ENCODE results near the gene AUTS2.

The AUTS2 gene

DNA sequence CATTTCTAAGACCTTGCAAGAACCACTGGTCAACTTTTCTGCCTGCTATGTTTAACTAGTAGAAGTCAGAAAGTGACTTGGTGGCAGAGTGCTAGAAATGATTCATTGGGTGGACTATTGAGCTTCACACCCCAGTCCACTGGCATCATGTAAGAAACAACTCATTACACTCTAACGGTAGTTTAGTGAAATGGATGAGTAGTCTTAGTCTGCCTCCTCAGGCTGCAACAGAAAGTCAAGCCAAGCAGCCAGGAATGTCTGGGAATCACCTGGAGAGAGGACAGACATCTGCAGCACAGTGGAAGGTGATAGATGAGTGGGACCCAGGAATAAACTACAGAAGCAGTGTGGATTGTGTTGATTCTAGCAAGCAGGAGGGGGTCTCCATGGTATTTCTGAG, 125.4 kb downstream of the AUTS2 start:
- no peak for DNase-seq (ENCODE audit: low read depth)

DNA sequence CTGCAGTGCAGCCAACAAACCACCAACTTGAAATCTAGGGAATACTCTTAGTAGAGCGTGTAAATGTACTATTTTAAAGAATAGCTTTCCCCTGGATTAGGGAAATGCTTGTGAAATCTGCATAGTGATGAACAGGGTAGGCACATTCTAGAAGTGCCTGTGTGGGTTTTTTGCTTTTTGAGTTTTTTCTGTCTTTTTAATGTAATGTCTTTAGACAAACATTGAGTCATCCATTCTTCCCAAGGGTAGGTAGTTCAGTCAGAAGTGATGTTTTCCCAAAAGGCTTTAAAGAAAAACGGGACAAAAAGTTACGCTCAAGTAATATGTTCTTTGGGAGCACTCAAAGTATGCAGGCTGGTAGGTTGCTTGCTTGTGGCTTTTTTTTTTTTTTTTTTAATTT, 130.0 kb downstream of the AUTS2 start:
- no peak for DNase-seq (ENCODE audit: low read depth)

DNA sequence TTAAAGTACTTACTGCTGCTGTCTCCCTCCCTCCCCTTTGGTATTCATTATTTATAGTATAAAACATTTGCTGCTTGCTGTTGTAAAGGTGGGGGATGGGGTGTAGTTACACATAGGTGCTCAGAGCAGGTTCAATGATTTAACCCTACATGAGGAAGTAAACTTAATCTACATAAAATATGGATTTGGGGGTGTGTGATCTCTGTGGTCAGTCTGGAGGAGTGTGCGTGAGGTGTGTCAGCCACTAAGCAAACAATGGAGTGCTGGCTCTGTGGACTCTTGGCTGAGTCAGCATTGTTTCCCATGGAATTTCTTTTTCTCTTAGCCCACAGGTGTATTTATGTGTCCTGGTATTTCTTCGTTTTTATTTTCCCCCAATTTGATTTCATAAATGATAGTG, 133.9 kb downstream of the AUTS2 start:
- DNase-seq (ENCODE audit: low read depth) = no peak

DNA sequence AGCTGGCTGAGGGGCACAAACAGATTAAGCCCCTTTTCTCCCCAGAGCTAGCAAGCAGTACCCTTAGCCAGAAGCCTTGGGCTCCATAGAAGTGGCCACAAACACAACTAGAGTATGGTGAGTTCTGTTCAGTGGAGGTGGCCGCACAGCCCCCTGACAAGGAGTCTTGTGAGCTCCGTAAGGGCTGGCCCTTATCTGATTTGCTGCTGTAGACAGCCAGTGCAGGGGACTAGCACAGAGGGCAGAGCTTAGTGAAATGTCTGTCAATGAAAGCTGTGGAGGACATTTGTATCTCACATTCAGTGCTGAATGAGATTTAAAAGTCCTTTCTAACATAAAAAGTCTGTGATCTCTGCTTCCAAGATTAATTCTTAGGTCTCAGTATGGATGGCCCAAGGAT, 137.3 kb downstream of the AUTS2 start:
- no peak for DNase-seq (ENCODE audit: low read depth)

DNA sequence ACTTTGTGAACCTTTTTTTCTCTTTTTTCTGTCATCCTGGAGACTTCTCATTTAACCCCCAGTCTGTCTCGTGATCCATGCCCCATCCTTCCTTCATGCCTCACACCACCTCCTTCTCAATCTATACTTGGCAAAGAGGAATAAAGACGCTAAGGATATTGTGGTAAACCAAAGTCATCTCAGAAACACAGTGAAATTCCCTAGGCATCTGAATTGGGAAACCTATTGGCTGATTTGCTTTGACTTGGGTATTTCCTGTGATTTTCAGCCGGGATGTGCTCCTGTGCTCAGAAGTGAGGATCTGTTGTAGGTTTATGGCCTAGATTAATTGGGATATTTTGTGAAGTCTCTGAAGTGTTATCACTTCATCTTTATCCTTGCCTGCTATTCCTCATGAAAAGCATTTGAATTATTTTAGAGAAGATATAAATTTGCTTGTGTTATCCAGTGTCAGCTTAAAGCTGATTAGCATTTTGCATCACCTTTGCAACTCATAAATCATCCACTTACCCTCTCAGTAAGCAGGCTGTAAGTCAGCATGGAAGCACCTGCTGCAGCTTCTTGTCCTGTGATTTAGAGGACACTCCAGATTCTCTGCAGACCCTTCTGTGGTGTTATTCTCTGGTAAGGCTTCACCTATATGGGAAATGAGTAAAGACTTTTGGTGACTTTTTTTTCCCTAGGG, 138.0 kb downstream of the AUTS2 start:
- DNase-seq (ENCODE audit: low read depth) = no peak

DNA sequence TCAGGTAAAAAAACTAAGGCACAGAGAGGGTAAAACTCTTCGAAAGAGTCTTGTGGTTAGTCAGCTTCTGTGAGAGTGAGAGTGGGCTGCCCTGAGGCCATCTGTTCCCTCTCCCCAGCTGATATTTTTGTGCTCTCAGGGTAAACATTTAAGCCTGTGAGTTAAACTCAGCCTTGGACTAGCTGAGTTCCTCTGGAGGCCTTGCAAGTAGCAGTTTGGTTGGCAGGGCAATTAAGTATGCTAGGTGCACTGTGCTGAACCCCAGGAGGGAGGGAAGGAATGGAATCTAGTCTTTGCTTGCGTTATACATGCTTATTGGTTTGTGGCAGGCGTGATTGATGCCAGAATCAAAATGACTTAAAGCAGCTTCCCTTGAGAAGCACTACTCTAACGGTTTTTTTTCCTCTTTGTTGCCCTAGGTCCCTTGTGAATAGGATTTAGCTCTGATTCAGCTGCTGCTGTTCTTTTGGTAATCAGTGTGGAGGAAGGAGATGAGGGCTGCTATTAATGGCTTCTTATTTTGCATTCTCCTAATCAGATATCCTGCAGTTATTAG, 140.2 kb downstream of the AUTS2 start:
- no peak for DNase-seq (ENCODE audit: low read depth)

DNA sequence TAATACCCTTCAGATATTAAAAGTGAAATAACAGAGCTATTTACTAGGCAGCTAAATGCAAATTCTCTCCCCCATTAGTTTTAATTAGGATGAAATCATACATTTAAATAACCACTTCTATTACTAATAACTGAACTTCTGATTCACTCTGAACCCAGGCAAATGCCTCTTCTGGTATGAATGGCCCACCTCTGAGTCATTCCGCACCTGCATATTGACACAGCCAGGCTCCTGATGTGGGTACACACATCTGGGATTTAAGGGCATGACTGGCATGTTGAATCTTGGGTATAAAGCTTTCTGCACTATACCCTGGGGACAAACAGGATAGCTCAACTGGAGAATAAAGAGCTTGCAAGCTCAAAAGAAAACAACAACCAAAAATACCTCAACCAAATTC, 140.9 kb downstream of the AUTS2 start:
- DNase-seq (ENCODE audit: low read depth) = no peak

DNA sequence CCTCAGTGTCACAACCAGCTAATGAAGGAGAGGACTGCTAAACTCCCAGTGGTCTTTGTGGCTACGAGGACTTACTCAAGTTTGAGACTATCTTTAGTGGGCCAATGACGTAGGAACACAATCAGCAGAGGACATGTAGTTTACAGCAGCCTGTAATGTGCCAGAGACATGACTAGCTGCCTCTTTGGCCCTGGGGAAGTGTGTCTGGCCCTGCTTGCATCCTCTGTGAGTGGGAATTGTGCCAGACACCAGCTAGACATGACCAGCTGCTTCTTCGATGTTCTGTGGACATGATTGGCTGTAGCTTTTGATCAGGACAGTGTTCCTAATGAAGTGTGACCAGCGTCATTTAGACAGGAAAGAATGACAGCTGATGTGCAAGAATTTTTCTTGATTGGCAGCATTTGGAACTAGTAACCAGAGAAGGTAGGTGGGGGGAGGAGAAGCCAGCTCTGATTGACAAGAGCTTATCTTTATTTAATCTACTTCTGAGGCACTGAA, 141.7 kb downstream of the AUTS2 start:
- DNase-seq (ENCODE audit: low read depth) = no peak

DNA sequence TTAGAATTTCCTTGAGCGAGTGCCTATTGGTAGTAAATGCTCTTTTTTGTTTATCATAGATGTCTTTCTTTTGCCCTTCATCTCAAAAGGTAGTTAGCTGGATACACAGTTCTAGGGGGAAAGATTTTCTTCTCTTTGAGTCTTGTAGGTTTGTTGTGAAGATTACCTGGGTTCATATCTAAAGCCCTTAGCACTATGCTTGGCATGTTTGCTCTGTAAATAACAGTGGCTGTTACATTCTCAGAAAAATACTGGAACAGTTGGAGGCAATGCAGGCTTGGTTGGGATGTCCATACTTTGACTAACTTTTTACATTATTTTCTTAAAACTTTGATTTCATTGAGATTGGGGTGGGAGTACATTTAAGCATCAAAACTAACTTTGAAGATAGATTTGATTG, 144.0 kb downstream of the AUTS2 start:
- no peak for DNase-seq (ENCODE audit: low read depth)

DNA sequence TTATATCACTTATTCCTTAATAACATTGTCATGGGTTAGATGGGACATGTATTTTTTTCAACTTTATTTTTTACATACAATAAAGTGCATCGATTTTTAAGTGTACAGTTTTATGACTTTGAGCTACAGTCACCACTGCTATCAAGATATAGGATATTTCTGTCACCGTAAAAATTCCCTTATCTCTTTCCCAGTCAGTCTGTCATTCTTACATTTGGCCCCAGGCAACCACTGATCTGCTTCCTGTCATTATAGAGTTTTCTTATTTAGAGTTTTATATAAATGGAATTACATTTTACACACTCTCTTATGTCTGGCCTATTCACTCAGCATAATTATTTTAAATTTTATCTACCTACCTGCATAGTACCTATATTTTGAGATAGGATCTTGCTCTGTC, 145.2 kb downstream of the AUTS2 start:
- no peak for DNase-seq (ENCODE audit: low read depth)

DNA sequence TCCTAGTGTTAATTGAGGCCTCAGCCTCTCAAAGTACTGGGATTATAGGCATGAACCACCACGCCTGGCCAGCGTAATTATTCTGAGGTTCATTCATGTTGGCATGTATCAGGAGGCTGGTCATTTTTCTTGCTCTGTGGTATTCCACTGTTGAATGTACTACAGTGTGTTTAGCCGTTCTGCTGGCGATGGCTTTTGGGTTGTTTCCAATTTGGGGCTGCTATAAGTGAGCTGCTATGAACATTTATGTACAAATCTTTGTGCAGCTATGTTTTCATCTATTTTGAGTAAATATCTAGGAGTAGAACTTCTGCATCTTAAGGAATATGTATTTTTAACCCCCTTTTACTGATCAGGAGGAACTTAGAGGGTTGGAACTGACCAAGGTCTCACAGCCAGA, 145.8 kb downstream of the AUTS2 start:
- no peak for DNase-seq (ENCODE audit: low read depth)

DNA sequence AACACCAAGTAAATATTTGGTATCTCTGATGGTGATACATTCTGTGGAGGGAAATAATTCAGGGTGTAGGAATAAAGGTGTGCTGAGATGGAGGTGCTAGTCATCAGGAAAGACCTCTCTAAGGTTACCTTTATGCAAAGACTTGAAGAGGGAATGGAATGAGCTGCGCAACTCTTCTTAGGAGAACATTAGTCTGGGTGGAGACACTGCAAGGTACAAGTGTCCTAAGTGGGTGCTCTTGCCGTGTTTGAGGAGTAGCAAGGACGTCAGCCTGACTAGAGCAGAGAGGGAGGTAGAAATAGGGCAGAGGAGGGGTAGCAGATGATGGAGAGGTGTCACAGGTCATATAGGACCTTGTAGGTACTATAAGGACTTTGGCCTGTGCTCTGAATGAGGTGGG, 148.1 kb downstream of the AUTS2 start:
- no peak for DNase-seq (ENCODE audit: low read depth)

DNA sequence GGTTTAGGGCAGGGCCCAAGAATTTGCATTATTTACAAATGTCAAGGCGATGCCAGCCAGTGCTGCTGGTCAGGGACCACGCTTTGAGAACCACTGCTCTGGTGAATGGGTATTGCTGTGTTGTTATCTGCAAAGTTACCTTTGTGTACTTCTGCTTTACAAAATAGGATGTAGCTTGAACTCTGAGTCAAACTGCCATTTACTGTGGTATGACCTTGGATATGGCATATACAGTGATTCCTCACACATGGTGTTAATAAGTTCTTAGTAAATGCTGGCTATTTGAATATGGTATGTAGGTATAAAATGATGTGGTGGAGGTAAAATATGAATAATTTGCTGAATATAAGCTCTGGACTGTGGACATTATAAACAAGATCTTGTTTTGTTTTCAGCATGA, 148.9 kb downstream of the AUTS2 start:
- no peak for DNase-seq (ENCODE audit: low read depth)

DNA sequence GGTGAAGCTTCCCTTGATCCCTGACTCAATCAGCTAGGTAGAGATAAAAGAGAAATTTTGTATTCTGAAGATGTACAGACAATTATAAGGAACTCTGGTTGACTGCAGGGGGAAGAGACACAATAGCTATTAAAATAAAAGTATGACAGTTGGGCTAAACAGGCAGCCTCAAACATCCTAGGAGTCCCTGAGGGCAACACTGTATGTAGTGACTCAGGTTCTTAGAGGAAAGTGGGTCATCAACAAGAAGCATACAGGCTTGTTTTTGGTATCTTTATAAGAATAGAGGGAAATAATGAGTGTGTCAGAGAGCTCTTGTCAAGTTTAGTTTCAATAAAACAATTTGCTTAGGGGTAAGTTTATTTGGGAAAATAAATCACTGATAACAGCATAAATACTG, 150.3 kb downstream of the AUTS2 start:
- DNase-seq (ENCODE audit: low read depth) = no peak

DNA sequence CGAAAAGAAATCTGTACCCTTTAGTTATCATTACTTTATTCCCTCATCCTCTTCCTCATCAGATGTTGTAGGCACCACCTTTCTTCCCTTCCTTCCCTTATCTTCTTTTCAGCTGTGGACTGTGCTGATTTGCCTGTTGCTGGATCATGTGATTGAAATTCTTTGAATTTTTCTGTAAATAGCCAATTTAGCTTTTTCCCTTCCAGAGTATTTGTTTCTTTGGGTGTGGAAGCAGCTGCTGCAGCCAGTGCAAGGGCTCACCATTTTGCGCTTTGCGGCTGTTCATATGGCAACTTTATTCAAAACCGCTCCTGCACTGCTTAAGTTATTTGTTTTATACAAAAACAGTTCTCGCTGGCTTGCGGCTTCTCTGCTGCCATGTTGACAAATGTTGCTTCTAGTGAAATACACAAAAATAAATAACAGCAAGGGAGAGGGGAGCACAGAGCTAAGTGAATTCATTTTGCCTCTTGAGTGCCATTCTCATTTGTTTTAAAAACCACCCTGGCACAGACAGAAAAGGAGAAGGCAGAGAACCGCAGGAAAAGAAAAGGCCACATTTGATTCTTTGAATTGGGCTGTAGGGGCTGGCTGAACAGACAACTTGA, 151.2 kb downstream of the AUTS2 start:
- DNase-seq (ENCODE audit: low read depth) = no peak

DNA sequence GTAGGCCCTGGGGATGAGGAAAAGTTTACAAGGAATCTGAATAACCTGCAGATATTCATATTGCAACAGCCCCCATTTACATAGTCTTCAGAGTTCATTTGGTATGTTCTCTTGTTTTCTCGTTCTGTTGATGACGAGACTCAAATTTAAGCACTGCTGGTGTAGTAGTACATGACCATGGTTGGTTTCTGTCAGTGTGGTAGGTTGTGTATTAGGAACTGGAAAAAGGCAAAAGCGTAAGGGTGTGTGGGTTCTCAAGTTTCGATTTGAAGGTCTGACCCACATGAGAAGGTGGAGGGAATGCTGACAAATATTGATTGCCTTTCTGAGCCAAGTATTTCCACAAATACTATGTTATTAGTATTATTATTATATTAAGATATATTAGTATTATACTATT, 151.7 kb downstream of the AUTS2 start:
- DNase-seq (ENCODE audit: low read depth) = no peak

DNA sequence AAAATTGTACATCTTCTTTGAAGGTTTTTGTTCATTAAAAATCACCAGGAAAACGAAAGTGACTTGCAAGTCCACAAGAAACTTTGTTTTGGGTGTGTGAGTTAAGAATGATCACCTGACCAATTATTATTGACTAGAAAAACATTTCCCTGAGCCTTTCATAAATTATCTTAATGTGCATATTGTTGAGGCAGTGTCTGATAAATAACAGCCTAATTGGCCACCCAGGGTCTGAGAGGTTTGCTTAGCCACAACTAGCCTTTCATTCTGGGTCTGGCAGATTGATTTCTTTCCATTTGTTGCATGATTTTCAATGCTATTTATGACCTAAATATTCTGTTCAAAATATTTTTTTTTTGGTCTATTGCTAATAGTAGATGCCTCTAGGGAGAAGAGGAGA, 152.8 kb downstream of the AUTS2 start:
- no peak for DNase-seq (ENCODE audit: low read depth)

DNA sequence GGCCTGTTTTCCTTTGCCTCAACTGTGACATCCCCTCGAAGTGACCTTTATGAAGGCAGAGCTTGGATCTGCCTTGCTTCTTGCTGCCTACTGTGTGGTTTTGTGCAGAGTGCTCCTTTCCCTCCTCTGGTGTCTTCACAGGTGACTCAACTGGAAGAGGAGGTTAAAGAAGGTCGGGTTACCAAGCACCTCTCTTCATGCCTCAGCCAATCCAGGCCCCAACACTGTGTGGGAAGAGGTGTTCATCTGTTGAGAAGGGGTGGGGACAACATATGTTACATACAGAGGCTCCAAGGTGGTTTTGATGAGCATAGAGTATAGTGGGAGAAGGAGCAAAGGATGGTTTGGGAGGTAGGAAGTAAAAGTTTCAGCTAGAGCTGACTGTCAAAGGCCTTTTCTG, 155.7 kb downstream of the AUTS2 start:
- no peak for DNase-seq (ENCODE audit: low read depth)

DNA sequence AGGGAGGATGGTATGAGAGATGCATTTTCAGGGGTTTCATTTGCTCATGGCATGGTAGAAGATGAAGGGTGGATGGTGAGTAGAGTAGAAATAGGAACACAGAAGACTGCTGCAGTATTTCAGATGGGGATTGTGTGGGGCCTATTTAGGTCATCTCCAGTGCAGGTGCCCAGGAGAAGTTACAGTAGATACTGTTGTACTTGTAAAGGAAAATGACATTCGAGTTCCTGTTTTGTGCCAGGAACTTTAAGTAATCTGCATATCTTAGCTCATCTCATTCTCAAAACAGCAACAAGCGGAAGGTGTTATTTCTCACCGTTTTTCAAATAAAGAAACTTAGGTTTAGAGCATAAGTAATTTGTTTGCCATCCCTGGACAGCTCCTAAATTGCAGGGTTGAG, 156.2 kb downstream of the AUTS2 start:
- no peak for DNase-seq (ENCODE audit: low read depth)

DNA sequence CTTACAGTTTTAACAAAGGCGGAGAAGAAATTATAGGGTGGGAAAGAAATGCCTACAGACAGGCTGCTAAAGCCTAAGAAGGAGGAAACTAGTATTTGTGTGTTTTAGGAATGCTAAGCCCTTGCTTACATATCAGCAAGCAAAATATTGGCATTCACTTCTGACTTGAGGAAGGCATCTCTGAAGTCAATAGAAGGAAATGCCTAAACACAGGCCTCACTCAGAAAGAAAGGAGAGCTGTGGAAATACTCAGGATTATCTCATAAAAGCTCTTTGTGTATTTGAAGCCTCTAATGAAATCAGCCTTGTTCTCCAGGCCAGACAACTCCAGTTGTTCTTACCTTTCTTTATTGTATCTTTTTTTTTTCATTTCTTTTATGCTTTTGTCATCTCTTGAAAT, 158.0 kb downstream of the AUTS2 start:
- no peak for DNase-seq (ENCODE audit: low read depth)

DNA sequence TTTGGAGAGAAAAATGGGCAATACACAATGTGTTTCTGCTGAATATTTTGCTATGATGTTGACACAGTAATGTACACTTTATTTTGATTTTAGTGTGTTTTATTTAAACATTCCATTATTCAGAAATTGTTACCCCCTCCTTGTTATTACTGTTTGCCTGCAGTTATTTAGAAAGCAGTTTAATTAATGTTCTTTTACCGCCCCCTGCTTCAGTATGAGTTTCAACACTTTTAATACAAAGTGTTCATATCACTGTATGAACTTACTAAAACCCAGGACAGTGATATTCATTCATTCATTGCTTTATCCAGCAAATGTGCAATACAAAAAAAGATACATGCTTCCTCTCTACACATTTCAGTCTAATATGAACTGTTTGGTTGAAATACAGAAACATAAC, 159.3 kb downstream of the AUTS2 start:
- DNase-seq (ENCODE audit: low read depth) = no peak

DNA sequence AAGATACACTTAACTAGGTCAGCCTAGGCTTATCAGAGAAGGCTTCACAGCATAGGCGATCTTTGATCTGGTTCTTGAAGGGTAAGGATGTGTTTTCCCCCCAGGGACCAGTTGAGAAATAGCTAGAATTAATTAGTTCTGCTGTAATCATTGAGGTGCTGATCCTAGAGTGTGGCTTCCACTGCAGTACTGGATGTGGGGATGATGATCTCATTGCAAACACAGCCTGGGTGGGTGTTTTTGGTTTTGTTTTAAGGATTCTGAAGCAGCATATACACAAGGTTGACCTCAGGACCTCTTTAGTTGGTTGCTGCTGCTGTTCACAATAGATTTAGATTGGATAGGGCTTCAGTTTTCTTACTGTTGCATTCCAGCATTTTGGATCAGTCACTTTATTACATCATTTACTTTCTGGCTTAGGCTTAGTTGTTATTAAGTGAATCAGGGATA, 159.7 kb downstream of the AUTS2 start:
- no peak for DNase-seq (ENCODE audit: low read depth)

DNA sequence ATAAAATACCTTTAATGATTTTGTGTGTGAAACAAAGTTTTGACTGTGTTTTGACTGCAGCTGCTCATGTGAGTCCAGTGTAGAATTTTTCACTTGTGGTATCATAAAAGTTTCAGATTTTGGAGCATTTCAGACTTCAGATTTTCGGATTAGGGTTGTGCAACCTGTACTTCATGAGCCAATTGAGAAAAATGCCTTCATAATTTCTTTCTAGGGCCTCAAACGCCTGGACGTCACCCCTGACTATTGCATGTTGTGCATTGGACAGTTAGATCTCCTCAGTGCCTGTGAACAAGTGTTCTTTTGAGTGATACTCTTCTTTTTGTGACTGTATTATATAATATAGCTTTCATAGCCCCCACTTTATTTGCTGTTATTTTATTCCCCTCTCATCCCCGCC, 161.1 kb downstream of the AUTS2 start:
- DNase-seq (ENCODE audit: low read depth) = no peak

All from HS-5 (cell line).